Lung (tissue), 12 donors: ENCODE measurements around the gene NFATC2. TPM values are rescaled to one million over a fixed set of nuclear protein-coding genes. Genes with fewer than 3 reads are reported as not detected.

ENCODE experiments used
- ATAC-seq: fragments of 200-7000 bp; cut with Tn5 transposase; one replicate; pipeline ENCODE4 v1.9.1; 2020; ENCODE audit warnings: moderate number of reproducible peaks; ENCODE audit not compliant: insufficient read depth, low FRiP score
- DNase-seq, 3 donors: peaks; one replicate each; pipeline ENCODE4 v3.0.0-alpha.2; 2013 to 2017
- H3K27ac ChIP-seq, 2 donors: one replicate each; pipeline ENCODE4 v1.5.1; 2013; ENCODE audit warnings: mild to moderate bottlenecking in 2 of 2, moderate library complexity in 2 of 2, control low read depth in 1 of 2, inconsistent platforms in 1 of 2, low read depth in 1 of 2, low read length in 1 of 2
- H3K27me3 ChIP-seq, 3 donors: one replicate each; pipeline ENCODE4 v1.5.1; 2013; ENCODE audit warnings: low read length in 2 of 3; ENCODE audit not compliant: control insufficient read depth in 3 of 3, insufficient read depth in 3 of 3
- H3K36me3 ChIP-seq, 4 donors: one replicate each; pipeline ENCODE4 v1.5.1; 2013; ENCODE audit warnings: low read length in 4 of 4, mild to moderate bottlenecking in 1 of 4, moderate library complexity in 1 of 4; ENCODE audit not compliant: control insufficient read depth in 4 of 4, insufficient read depth in 4 of 4
- H3K4me1 ChIP-seq, 5 donors: one replicate each; pipeline ENCODE4 v1.5.1; 2013; ENCODE audit warnings: low read length in 5 of 5, mild to moderate bottlenecking in 2 of 5, moderate library complexity in 1 of 5; ENCODE audit not compliant: control insufficient read depth in 5 of 5, insufficient read depth in 5 of 5
- H3K4me3 ChIP-seq: one replicate; pipeline ENCODE4 v1.5.1; 2013; ENCODE audit warnings: mild to moderate bottlenecking, control low read depth, moderate library complexity
- H3K9ac ChIP-seq, 2 donors: one replicate each; pipeline ENCODE4 v1.5.1; 2013; ENCODE audit warnings: low read length in 2 of 2, control low read depth in 1 of 2; ENCODE audit not compliant: insufficient read depth in 1 of 2
- H3K9me3 ChIP-seq, 4 donors: one replicate each; pipeline ENCODE4 v1.5.1; 2013; ENCODE audit warnings: low read length in 3 of 4, mild to moderate bottlenecking in 1 of 4, moderate library complexity in 1 of 4; ENCODE audit not compliant: control insufficient read depth in 4 of 4, insufficient read depth in 3 of 4
- CTCF ChIP-seq: IDR thresholded peaks from 2 replicates; pipeline ENCODE4 v1.5.1; 2012; ENCODE audit warnings: mild to moderate bottlenecking; ENCODE audit errors: control extremely low read depth, extremely low read depth
- whole genome bisulfite sequencing, 2 donors: extraction: QIAGEN DNeasy Blood & Tissue Kit; methylation state at CpG; one replicate each; pipeline ENCODE4 v1.1.7; 2013; 5-methylcytosine and 5-hydroxymethylcytosine counted together
- polyA plus RNA-seq, 2 donors: library from polyadenylated mRNA; stranded (reverse); fragments of 200-250 nt; gene quantifications; one replicate each; pipeline ENCODE4 v1.2.1, GENCODE V29; 2013
- total RNA-seq, 2 donors: library from RNA; depleted of rRNA in 1 of 2; stranded (reverse); fragments of >200 nt in 1 of 2; gene quantifications; one replicate each; pipeline ENCODE4 v1.2.1, GENCODE V29; 2014 to 2021
- donor health status: control.
- donor health status: control.
- donor health status: Bipolar disorder and iron deficiency.
- donor health status: healthy.
- donor health status: DM: yes; HTN: yes; CAD: no.

Gene NFATC2
- total and polyA plus RNA-seq, 4 donors = 1.3 to 8.7 (median 4.7) TPM

DNA sequence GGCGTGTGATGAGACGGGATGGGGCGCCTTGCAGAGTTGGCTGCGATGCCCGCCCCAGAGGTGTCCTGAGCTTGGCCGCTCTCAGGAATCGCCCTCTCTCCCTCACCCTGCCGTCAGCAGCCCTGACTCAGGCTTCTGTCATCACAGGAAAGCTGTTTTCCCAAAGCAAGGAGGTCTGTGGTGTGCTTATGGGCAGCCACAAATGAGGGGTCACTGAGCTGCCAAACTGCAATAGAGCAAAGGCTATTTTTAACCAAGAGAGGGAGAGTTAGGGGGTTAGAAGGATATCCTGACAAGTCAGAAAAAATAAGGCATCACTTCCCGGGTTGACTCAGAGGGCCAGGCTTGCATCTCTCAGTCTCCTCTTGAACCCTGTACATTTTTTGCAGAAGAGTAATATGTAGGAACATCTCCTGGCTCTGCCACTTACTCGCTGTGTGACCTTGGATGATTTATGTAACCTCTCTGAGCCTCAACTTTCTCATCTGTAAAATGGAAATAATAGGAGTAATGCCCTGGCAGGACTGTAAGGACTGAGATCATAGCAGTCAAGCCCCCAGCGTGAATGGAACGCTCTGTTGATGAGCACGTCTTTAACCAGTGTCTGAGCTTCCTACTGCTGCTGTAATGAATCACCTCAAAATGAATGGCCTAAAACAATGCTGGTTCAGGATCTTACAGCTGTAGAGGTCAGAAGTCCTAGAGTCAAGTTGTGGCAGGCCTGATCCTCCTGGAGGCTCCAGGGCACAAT lies 181.9 kb downstream of the NFATC2 start:
- TF ChIP-seq CTCF = no peak
- Histone ChIP-seq H3K27me3 (peaks cover 0 to 3% (median 0%) of the 10 kb centered on the region in 3 donors), H3K27ac (no peak overlapping the region), H3K36me3 (no peaks in the 10 kb centered on the region), H3K9ac (no peak overlapping the region), H3K4me3 (no peak overlapping the region), H3K9me3 (peaks cover 0 to 11% (median 3%) of the 10 kb centered on the region in 4 donors), H3K4me1 (no peaks in the 10 kb centered on the region)
- peak; percentile 38 for ATAC-seq
- peak in 1 of 3 donors; percentile 15 for DNase-seq
- WGBS, 2 donors = 75 to 81% methylated on average over 13 of the region's 13 CpGs

DNA sequence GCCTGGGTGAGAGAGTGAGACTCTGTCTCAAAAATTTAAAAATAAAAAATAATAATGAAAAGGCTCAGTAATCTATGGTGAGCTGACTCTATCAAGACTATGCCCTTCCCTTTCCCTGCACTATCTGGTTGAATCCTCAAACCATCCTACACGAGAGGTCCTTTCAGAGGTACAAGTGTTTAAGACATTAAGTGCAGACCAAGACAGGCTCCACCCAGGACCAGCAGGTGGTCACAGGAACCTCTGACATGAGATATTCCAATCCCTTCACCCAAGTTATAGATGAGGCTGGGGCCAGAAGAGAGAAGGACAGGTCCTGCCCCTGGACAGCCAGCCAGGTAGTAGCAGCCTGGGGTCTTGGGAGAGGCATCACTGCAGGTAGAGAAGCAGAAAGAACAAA lies 182.6 kb downstream of the NFATC2 start:
- DNase-seq (no peak), ATAC-seq (no peak)
- no peaks in the 10 kb centered on the region for H3K4me1 ChIP-seq
- H3K9me3 ChIP-seq = peaks cover 0 to 11% (median 3%) of the 10 kb centered on the region in 4 donors
- WGBS, 2 donors = 73 to 79% methylated on average over 1 of the region's 1 CpG
- no peak overlapping the region for H3K9ac ChIP-seq
- H3K27me3 ChIP-seq = peaks cover 0 to 3% (median 0%) of the 10 kb centered on the region in 3 donors
- H3K4me3 ChIP-seq = no peak overlapping the region
- no peak overlapping the region for H3K27ac ChIP-seq
- no peaks in the 10 kb centered on the region for H3K36me3 ChIP-seq
- no peak for TF ChIP-seq CTCF

- DNase-seq (no peak), ATAC-seq (no peak)
- TF ChIP-seq CTCF = no peak
Observed at GRCh38 chr20:51359401-51359800, 183.1 kb downstream of the NFATC2 start.

More at GRCh38 chr20:51359401-51359800, 183.1 kb downstream of the NFATC2 start:
- no peaks in the 10 kb centered on the region for H3K36me3 ChIP-seq
- H3K9me3 ChIP-seq = peaks cover 0 to 11% (median 3%) of the 10 kb centered on the region in 4 donors
- H3K27ac ChIP-seq = no peak overlapping the region
- no peaks in the 10 kb centered on the region for H3K4me1 ChIP-seq
- no peak overlapping the region for H3K9ac ChIP-seq
- peaks cover 0 to 3% (median 0%) of the 10 kb centered on the region in 3 donors for H3K27me3 ChIP-seq
- WGBS, 2 donors = 77 to 93% methylated on average over 3 of the region's 3 CpGs
- no peak overlapping the region for H3K4me3 ChIP-seq
